Ectodermal cell (in vitro differentiated cells): ENCODE results near the gene USHBP1.

ENCODE experiments used
- H3K27ac ChIP-seq: 2 replicates; pipeline ENCODE4 v1.7.0; 2013; ENCODE audit warnings: mild to moderate bottlenecking, low read depth, low read length; ENCODE audit not compliant: insufficient read depth, poor library complexity, severe bottlenecking
- H3K27me3 ChIP-seq: 2 replicates; pipeline ENCODE4 v1.7.0; 2013; ENCODE audit warnings: mild to moderate bottlenecking, low read length; ENCODE audit not compliant: insufficient read depth, control insufficient read depth, poor library complexity, severe bottlenecking
- H3K36me3 ChIP-seq: one replicate; pipeline ENCODE4 v1.7.0; 2013; ENCODE audit warnings: low read length; ENCODE audit not compliant: control insufficient read depth, insufficient read depth
- H3K4me1 ChIP-seq: one replicate; pipeline ENCODE4 v1.7.0; 2013; ENCODE audit warnings: low read length; ENCODE audit not compliant: control insufficient read depth, insufficient read depth
- H3K4me3 ChIP-seq: 2 replicates; pipeline ENCODE4 v1.7.0; 2013; ENCODE audit warnings: low read depth, low read length, control low read depth; ENCODE audit not compliant: insufficient read depth
- H3K9me3 ChIP-seq: 2 replicates; pipeline ENCODE4 v1.7.0; 2013; ENCODE audit warnings: mild to moderate bottlenecking, low read length, moderate library complexity; ENCODE audit not compliant: control insufficient read depth
- WGBS, 2 experiments: methylation state at CpG; one replicate each; pipeline ENCODE4 v1.1.7; 2013; ENCODE audit warnings: missing lambda C conversion rate in 2 of 2; 5-methylcytosine and 5-hydroxymethylcytosine counted together

USHBP1 gene

GRCh38 chr19:17240062-17240752 lies 24.3 kb downstream of the USHBP1 start:
- Histone ChIP-seq H3K36me3 (peaks cover 9% of the 10 kb centered on the region), H3K27ac (peak overlapping the region; percentile 17), H3K4me1 (peaks cover 16% of the 10 kb centered on the region), H3K27me3 (no peaks in the 10 kb centered on the region), H3K4me3 (no peak overlapping the region), H3K9me3 (no peaks in the 10 kb centered on the region)
- WGBS, 2 experiments, result 89% methylated on average over 24 of the region's 24 CpGs

- Histone ChIP-seq H3K27ac (no peak overlapping the region), H3K27me3 (no peaks in the 10 kb centered on the region), H3K9me3 (no peaks in the 10 kb centered on the region), H3K4me1 (peaks cover 12% of the 10 kb centered on the region), H3K36me3 (peaks cover 9% of the 10 kb centered on the region), H3K4me3 (no peak overlapping the region)
- 95 to 96% methylated on average over 13 of the region's 13 CpGs for WGBS, 2 experiments
Measured at GRCh38 chr19:17237747-17238706, 26.5 kb downstream of the USHBP1 start.

- Histone ChIP-seq H3K36me3 (peaks cover 17% of the 10 kb centered on the region), H3K27ac (no peak overlapping the region), H3K4me1 (peaks cover 12% of the 10 kb centered on the region), H3K27me3 (no peaks in the 10 kb centered on the region), H3K9me3 (no peaks in the 10 kb centered on the region), H3K4me3 (no peak overlapping the region)
- WGBS, 2 experiments, result 92% methylated on average over 18 of the region's 18 CpGs
Measured at GRCh38 chr19:17236811-17237543, 27.6 kb downstream of the USHBP1 start.

- WGBS, 2 experiments, result 7 to 9% methylated on average over 16 to 18 of the region's 27 CpGs
- Histone ChIP-seq H3K9me3 (no peaks in the 10 kb centered on the region), H3K36me3 (peaks cover 22% of the 10 kb centered on the region), H3K27ac (peak overlapping the region; percentile 77), H3K4me3 (peak overlapping the region; percentile 66), H3K4me1 (peaks cover 12% of the 10 kb centered on the region), H3K27me3 (no peaks in the 10 kb centered on the region)
Measured at GRCh38 chr19:17235971-17236777, 28.4 kb downstream of the USHBP1 start.

GRCh38 chr19:17235300-17235970 lies 29.1 kb downstream of the USHBP1 start:
- Histone ChIP-seq H3K27ac (peak overlapping the region; percentile 77), H3K27me3 (no peaks in the 10 kb centered on the region), H3K4me3 (peak overlapping the region; percentile 66), H3K36me3 (peaks cover 22% of the 10 kb centered on the region), H3K9me3 (no peaks in the 10 kb centered on the region), H3K4me1 (peaks cover 6% of the 10 kb centered on the region)
- WGBS, 2 experiments, result 1% methylated on average over 80 of the region's 80 CpGs

GRCh38 chr19:17234911-17235299 lies 29.6 kb downstream of the USHBP1 start:
- H3K9me3 ChIP-seq, result no peaks in the 10 kb centered on the region
- H3K27ac ChIP-seq, result peak overlapping the region; percentile 77
- H3K4me3 ChIP-seq, result peak overlapping the region; percentile 66
- WGBS, 2 experiments, result 11 to 14% methylated on average over 11 of the region's 11 CpGs
- H3K4me1 ChIP-seq, result peaks cover under 1% of the 10 kb centered on the region
- H3K27me3 ChIP-seq, result no peaks in the 10 kb centered on the region
- H3K36me3 ChIP-seq, result peaks cover 22% of the 10 kb centered on the region

GRCh38 chr19:17232258-17232657 lies 32.3 kb downstream of the USHBP1 start:
- Histone ChIP-seq H3K27ac (no peak overlapping the region), H3K36me3 (peaks cover 13% of the 10 kb centered on the region), H3K27me3 (no peaks in the 10 kb centered on the region), H3K9me3 (no peaks in the 10 kb centered on the region), H3K4me1 (no peaks in the 10 kb centered on the region), H3K4me3 (no peak overlapping the region)
- 96 to 97% methylated on average over 25 of the region's 25 CpGs for WGBS, 2 experiments

- Histone ChIP-seq H3K4me3 (no peak overlapping the region), H3K4me1 (no peaks in the 10 kb centered on the region), H3K36me3 (peaks cover 13% of the 10 kb centered on the region), H3K27ac (no peak overlapping the region), H3K27me3 (no peaks in the 10 kb centered on the region), H3K9me3 (no peaks in the 10 kb centered on the region)
- 90 to 92% methylated on average over 3 of the region's 3 CpGs for whole genome bisulfite sequencing, 2 experiments
Measured at GRCh38 chr19:17229890-17230289, 34.7 kb downstream of the USHBP1 start.

GRCh38 chr19:17227798-17228367 lies 36.7 kb downstream of the USHBP1 start:
- Histone ChIP-seq H3K9me3 (no peaks in the 10 kb centered on the region), H3K4me3 (no peak overlapping the region), H3K27ac (no peak overlapping the region), H3K36me3 (peaks cover 13% of the 10 kb centered on the region), H3K27me3 (no peaks in the 10 kb centered on the region), H3K4me1 (no peaks in the 10 kb centered on the region)
- 66 to 67% methylated on average over 13 of the region's 13 CpGs for WGBS, 2 experiments
